Uterus (tissue), 4 donors: Measurements from ENCODE around the gene LCE3D. TPM values are rescaled to one million over a fixed set of nuclear protein-coding genes. Genes with fewer than 3 reads are reported as not detected.
"Not testable (repeated sequence)": the region's sequence is repeated elsewhere in the genome, so short reads cannot be mapped to it uniquely, and the experiment has no call there.

Source experiments
- DNase-seq, 2 donors: peaks; one replicate each; pipeline ENCODE4 v3.0.0-alpha.2; 2019 to 2020
- H3K27ac ChIP-seq, 2 donors: fragments of 200-600 bp; sonication (generic); 1 replicate in 1 of 2; 2 replicates in 1 of 2; pipeline ENCODE4 v1.5.1; 2016 to 2018
- H3K27me3 ChIP-seq, 2 donors: fragments of 200-600 bp; sonication (generic); one replicate each; pipeline ENCODE4 v1.5.1; 2018 to 2019; ENCODE audit warnings: control low read depth in 1 of 2
- H3K36me3 ChIP-seq, 2 donors: fragments of 200-600 bp; sonication (generic); one replicate each; pipeline ENCODE4 v1.5.1; 2019; ENCODE audit warnings: control low read depth in 1 of 2
- H3K4me1 ChIP-seq, 2 donors: fragments of 200-600 bp; sonication (generic); one replicate each; pipeline ENCODE4 v1.5.1; 2018 to 2019; ENCODE audit warnings: control low read depth in 1 of 2
- H3K4me3 ChIP-seq, 2 donors: fragments of 200-600 bp; sonication (generic); 1 replicate in 1 of 2; 2 replicates in 1 of 2; pipeline ENCODE4 v1.5.1; 2018 to 2019; ENCODE audit warnings: mild to moderate bottlenecking in 1 of 2
- H3K9me3 ChIP-seq, 2 donors: fragments of 200-600 bp; sonication (generic); one replicate each; pipeline ENCODE4 v1.5.1; 2019; ENCODE audit warnings: control low read depth in 1 of 2
- POLR2A ChIP-seq, 2 donors: fragments of 450-650 bp; IDR thresholded peaks; one replicate each; pipeline ENCODE4 v1.6.1; 2016; ENCODE audit warnings: antibody characterized with exemption in 2 of 2, mild to moderate bottlenecking in 1 of 2, moderate library complexity in 1 of 2
- intact Hi-C: fragments of 100-400 bp; cut with DNase I; formaldehyde crosslinking; loops from one replicate; pipeline ENCODE4 v1.15.1; 2023; ENCODE audit warnings: low total_unique reads
- total RNA-seq, 4 donors: library from RNA; depleted of rRNA in 3 of 4; stranded (reverse); fragments of >200 nt in 3 of 4; gene quantifications; one replicate each; pipeline versions ENCODE4 v1.1.0 to v1.2.4, GENCODE V29; 2014 to 2023
- TF ChIP-seq, protein P1 (sequence below), 4 experiments: fragments of 200-600 bp in 2 of 4; fragments of 450-650 bp in 2 of 4; sonication (generic) in 2 of 4; IDR thresholded peaks; one replicate each; pipeline ENCODE4 v1.5.1; 2016 to 2019; ENCODE audit warnings: antibody characterized with exemption in 4 of 4, mild to moderate bottlenecking in 2 of 4, moderate library complexity in 1 of 4
- donor health status: DM: yes; HTN: yes; CAD: no.

Gene LCE3D
- total RNA-seq, 4 donors from 2014 or later = not detected

DNA sequence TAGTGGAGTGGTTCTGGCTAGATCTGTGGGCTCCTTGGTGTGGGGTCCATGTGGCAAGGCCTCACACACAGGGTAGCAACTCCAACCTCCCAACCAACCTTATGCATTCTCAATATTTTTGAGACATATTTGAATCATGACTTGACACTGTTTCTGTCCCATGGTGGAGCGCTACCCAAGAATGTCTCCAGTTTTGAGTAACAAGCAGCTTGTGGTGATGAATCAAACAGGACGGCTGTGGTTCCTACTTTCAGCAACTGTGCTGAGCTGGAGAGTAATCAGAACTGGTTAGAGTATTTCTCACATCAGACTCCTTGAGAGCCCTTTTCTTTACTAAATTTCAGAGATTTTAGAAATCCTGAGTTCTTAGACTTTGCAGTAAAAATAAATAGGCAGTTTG, 3.1 kb downstream of the LCE3D start:
- H3K27ac ChIP-seq = no peak overlapping the region
- DNase-seq = no peak
- intact Hi-C loops = no loop called here
- no peaks in the 10 kb centered on the region for H3K36me3 ChIP-seq
- H3K27me3 ChIP-seq = no peaks in the 10 kb centered on the region
- H3K9me3 ChIP-seq = no peaks in the 10 kb centered on the region
- TF ChIP-seq POLR2A (IDR thresholded peaks at IDR 0.05) = no peak
- TF ChIP-seq, protein P1, sequence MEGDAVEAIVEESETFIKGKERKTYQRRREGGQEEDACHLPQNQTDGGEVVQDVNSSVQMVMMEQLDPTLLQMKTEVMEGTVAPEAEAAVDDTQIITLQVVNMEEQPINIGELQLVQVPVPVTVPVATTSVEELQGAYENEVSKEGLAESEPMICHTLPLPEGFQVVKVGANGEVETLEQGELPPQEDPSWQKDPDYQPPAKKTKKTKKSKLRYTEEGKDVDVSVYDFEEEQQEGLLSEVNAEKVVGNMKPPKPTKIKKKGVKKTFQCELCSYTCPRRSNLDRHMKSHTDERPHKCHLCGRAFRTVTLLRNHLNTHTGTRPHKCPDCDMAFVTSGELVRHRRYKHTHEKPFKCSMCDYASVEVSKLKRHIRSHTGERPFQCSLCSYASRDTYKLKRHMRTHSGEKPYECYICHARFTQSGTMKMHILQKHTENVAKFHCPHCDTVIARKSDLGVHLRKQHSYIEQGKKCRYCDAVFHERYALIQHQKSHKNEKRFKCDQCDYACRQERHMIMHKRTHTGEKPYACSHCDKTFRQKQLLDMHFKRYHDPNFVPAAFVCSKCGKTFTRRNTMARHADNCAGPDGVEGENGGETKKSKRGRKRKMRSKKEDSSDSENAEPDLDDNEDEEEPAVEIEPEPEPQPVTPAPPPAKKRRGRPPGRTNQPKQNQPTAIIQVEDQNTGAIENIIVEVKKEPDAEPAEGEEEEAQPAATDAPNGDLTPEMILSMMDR (IDR thresholded peaks at IDR 0.05) = no peak
- no peak overlapping the region for H3K4me3 ChIP-seq
- no peaks in the 10 kb centered on the region for H3K4me1 ChIP-seq

DNA sequence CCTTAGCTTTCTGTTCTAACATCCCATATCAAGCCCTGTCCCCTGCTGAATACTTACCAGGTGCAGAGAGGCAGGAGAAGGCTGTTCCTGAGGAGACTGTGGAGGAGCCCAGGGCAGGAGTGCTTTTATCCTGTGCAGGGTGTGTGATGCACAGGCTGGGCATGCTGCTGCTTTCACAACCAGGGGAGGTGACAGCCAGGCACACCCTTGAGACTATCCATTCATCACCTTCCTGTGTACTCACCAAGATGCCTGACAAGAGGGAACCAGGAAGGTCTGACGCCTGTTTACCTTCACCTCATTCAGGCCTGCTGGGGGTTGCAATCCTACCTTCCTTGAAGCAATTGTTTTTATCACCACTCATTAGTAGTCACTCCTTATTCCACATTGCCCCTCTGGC, 13.6 kb downstream of the LCE3D start, which contains the start of gene LCE3E:
TSS of gene LCE3E (minus strand) at position 100 of the 400 bp plus-strand sequence. CDS start 572 bp downstream, outside the sequence.
- intact Hi-C loops = no loop called here
- Histone ChIP-seq H3K4me3 (no peak within 1 kb of the TSS), H3K9me3 (no peaks in the 10 kb centered on the region), H3K36me3 (no peaks in the 10 kb centered on the region), H3K4me1 (no peaks in the 10 kb centered on the region), H3K27me3 (no peaks in the 10 kb centered on the region), H3K27ac (no peak within 1 kb of the TSS)
- TF ChIP-seq, protein P1 (IDR thresholded peaks at IDR 0.05) = no peak
- TF ChIP-seq POLR2A (IDR thresholded peaks at IDR 0.05) = no peak
- no peak for DNase-seq

DNA sequence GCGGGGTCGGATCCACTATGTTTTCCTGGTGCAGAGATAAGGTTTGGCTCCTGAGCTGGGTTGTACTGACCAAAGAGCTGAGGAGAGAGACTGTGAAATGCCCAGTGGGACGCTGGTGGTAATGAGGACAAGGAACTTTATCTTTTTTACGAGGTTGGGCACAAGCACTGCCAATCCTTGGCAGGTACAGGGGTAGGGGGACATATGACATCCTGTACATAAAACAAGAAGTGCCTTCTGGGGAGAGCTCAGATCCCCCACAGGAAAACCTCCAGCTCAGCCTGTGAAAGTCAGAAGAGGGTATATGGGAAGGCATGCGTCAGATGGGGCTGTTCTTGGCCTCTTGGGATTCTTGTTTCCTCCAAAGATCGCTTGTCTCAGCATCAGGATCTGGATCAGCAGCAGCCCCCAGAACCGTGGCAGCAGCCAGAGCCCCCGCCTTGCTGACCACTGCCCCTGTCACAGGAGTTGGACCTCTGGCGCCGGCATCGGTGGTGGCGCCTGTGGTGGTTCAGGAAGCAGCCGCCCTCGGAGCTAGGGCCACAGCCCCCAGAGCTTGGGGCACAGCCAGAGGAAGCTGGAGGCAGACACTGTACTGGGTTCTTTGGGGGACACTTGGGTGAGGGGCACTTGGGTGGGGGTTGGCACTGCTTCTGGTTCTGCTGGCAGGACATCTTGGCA, 14.6 kb downstream of the LCE3D start:
- DNase-seq = no peak
- TF ChIP-seq POLR2A (IDR thresholded peaks at IDR 0.05) = no peak
- TF ChIP-seq, protein P1 (IDR thresholded peaks at IDR 0.05) = no peak
- Histone ChIP-seq H3K4me3 (no peak overlapping the region), H3K27ac (no peak overlapping the region), H3K27me3 (no peaks in the 10 kb centered on the region), H3K4me1 (no peaks in the 10 kb centered on the region), H3K9me3 (no peaks in the 10 kb centered on the region), H3K36me3 (no peaks in the 10 kb centered on the region)
- intact Hi-C loops = no loop called here

DNA sequence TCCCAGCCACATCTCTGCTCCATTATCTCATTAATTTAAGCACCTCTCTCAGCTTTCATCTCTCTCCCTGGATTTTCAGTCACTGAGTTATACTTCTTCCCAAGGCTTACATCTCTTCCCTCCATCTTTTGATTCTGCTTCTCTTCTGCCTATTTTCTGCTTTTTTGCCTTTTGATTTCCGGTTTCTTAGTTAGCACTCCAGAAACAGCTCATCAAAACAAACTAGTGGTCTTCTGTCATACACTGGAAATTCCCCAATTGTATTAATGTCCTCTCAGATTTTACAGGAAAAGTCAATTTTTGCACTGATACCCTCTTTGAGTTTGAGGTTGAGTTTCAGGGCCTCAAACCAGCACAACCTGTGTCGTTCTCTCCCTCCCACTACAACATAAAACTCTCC, 15.2 kb downstream of the LCE3D start:
- no peaks in the 10 kb centered on the region for H3K36me3 ChIP-seq
- TF ChIP-seq, protein P1 (IDR thresholded peaks at IDR 0.05) = no peak
- no peak for TF ChIP-seq POLR2A (IDR thresholded peaks at IDR 0.05)
- intact Hi-C loops = no loop called here

DNA sequence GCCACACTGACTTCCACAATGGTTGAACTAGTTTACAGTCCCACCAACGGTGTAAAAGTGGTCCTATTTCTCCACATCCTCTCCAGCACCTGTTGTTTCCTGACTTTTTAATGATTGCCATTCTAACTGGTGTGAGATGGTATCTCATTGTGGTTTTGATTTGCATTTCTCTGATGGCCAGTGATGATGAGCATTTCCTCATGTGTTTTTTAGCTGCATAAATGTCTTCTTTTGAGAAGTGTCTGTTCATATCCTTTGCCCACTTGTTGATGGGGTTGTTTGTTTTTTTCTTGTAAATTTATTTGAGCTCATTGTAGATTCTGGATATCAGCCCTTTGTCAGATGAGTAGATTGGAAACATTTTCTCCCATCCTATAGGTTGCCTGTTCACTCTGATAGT, 32.0 kb downstream of the LCE3D start:
- H3K27me3 ChIP-seq, DNase-seq, H3K4me3 ChIP-seq, H3K27ac ChIP-seq, H3K36me3 ChIP-seq, H3K9me3 ChIP-seq, intact Hi-C loops, H3K4me1 ChIP-seq: not testable (repeated sequence)

More for the DNA sequence above, 15.2 kb downstream of the LCE3D start:
- Histone ChIP-seq H3K27ac (no peak overlapping the region), H3K4me3 (no peak overlapping the region), H3K27me3 (no peaks in the 10 kb centered on the region), H3K4me1 (no peaks in the 10 kb centered on the region), H3K9me3 (no peaks in the 10 kb centered on the region)
- DNase-seq = no peak
